Mesenteric fat pad (tissue), 1 donor: Measurements from ENCODE around the gene GAMT. TPM values are rescaled to one million over a fixed set of nuclear protein-coding genes. Genes with fewer than 3 reads are reported as not detected.
A peak's percentile ranks its signal among the peaks of the same experiment; 100 is the strongest.

Experiments
- DNase-seq: peaks from one replicate; pipeline ENCODE4 v3.0.0-alpha.2; 2020; ENCODE audit warnings: low spot score
- total RNA-seq: library from RNA; stranded (reverse); fragmentation: NEBNext Ultra II Directional; extraction: Animal tissue kit (Norgen Biotek cat#: 25700); gene quantifications from one replicate; pipeline ENCODE4 v1.2.1, GENCODE V29; 2021
- donor health status: DM: yes; HTN: yes; CAD: no.

GAMT gene
- total RNA-seq, 1 donor from 2014 or later = 8.4 TPM

DNA sequence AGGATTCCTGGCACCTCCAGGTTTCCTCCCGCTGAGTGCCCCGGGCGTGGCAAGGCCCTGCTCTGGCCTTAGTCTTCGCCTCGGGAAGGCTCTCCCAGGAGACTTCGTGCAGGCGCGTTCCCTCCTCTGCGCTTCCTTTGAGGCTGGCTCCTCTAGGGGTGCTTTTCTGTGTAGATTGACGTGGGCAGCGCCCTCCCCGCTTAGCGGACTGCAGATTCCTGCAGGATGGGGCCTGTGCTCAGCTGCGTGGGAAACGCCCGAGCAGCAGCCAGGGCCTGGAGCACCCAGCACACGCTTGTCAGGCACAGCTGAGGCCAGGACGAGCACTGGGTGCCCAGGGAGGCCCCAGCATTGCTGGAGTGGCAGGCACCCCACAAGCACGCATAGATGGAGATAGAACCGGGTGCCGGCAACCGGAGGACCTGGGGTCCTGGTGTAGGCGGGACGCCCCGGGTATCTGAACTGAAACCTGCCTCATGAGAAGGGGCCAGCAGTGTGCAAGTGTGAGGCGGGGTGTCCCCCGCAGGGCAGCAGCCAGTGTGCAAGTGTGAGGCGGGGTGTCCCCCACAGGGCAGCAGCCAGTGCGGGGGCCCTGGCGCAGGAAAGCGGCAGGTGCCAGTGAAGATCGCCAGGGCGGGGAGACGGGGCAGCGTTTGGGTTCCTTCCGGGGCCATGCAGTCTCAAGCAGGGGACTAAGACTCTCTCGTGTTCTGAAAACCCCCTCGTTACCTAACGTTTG lies 14.2 kb downstream of the GAMT start:
- DNase-seq = no peak

DNA sequence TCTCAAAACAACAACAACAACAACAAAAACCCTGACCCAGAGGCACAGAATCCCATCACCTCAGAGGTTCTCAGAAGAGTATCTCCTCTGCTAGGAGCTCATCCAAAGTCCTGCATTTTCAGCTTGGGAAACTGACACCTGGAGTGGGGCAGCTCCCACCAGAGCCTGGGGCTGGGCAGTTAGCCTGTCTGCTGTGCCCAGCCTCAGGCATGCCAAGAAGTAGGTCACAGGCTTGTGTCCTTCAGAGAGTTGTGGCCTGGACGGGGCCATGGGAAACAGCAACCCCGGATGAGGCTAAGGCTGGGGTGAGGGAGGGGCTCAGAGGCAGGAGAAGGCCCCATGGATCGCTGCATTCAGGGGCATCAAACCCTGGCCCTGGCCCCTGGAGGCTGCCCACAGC lies 15.5 kb downstream of the GAMT start:
- no peak for DNase-seq

DNA sequence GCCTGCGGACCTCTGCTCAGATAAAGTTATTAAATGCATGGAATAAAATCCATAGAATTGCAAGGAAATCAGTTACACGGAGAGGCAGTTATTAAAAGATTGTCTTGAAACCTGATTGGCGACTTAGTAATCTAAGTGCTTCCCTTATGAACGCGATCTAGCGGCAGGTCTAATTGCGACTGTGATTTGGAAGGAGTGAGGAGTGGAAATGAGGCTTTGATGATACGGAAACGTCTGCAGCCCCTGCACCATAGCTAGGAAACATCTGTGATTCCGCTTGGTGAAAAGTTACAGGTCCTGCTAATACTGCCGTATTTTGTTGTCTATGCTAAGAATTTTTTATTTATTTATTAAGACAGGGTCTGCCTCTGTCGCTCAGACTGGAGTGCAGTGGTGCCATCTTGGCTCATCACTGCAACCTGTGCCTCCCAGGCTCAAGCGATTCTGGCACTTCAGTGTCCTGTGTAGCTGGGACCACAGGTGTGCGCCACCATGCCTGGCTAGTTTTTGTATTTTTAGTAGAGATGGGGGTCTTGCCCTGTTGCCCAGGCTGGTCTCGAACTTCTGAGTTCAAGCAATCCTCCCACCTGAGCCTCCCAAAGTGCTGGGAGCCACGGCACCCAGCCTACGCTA lies 16.7 kb downstream of the GAMT start:
- DNase-seq = no peak

DNA sequence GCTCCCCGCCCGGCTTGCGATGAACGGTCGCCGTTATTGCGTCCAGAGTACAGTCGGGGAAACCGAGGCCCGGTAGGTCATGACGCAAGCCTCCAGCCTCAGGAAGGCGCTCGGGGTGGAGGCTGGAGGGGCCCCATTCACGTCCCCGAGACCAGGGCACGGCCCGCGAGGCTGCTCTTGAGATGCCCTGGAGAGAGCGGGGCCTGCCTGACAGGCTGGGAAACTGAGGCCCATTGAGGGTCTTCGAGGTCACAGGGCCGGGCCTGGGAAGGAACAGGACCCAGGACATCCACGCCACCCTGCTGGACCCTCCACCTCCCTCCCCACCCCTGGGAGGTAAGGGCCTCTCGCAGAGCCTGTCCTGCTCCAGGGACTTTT lies 17.3 kb downstream of the GAMT start:
- DNase-seq = no peak

DNA sequence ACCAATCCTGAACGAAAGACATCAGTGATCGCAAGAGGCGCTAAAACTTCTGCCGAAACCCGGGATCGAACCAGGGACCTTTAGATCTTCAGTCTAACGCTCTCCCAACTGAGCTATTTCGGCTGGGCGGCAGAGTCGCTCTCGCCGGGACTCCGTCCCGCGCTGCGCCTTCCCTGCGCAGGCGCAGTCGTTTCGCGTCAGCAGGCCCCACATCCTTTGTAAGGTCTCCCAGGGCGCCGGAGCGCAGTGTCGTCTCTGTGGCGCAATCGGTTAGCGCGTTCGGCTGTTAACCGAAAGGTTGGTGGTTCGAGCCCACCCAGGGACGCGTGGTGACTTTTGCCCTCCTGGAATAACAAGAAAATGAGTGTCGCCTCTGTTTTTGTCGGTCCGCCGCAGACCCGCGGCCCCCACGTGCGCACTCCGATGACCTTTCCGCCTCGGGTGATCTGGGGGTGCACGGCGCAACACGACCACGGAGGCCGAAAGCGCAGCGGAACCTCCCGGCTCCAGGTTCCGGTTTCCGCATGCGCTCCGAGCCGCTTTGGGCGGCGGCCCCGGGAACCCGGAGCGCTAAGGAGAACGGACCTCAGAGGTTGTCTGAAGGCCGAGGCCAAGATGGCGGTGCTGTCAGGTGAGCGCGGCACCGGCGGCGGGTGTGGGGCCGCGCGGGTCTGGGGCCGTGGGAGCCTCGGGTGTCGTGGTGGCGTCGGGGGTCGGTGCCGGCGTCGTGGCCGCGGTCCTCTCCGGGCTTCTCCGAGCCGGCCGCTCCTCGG lies 17.8 kb downstream of the GAMT start, which contains the start of gene NDUFS7:
Gene NDUFS7 (plus strand): TSS at position 596 of the 773 bp plus-strand sequence. CDS start 20 bp downstream, at position 616.
- DNase-seq = peak; percentile 99

DNA sequence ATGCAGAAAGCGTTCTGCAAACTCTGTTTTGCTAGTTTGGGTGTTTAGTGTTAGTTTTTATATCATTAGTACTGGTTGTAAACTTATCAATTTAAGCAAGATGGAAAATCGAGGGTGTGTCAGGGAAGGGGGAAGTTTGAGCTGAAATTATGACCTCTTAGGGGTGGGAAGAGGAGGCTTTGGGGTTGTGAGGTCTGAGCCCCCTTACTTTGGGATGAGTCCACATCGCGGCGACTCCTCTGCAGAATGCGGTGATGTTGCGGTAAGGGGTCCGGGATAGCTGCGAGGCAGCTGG lies 18.4 kb downstream of the GAMT start:
- DNase-seq = no peak

DNA sequence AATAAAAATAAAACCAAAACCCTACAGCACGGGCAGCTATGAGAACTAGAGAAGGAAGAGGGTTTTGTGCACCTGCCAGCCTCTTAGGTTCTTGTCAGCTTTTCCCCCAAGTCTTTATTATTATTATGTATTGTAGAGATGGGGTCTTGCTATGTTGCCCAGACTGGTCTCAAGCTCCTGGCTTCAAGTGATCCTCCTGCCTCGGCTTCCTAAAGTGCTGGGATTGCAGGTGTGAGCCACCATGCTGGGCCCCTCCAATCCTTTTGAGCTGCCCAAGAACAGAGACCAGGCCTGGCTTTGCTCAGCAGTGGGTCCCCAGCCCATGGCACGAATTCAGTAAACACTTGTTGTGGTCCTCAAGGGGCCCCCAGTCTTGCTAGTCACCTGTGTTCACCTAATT lies 19.1 kb downstream of the GAMT start:
- no peak for DNase-seq

DNA sequence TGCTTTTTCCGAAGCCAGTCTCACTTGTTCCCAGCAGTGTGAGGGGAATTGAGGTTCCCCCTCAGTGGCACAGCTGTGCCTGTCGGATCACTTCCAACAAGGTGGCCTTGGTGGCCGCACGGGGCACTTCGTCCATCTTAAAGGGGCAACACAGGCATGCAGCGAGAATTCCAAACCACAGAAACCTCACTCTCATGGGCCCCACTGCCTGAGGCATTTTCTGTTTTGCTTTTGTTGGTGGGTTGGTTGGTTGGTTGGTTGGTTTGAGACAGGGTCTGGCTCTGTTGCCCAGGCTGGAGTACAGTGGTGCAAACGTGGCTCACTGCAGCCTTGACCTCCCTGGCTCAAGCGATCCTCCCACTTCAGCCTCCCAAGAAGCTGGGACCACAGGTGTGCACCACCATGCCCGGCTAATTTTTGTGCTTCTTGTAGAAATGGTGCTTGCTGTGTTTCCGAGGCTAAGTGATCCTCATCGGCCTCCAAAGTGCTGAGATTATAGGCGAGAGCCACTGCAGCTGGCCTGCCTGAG lies 21.3 kb downstream of the GAMT start:
- no peak for DNase-seq

DNA sequence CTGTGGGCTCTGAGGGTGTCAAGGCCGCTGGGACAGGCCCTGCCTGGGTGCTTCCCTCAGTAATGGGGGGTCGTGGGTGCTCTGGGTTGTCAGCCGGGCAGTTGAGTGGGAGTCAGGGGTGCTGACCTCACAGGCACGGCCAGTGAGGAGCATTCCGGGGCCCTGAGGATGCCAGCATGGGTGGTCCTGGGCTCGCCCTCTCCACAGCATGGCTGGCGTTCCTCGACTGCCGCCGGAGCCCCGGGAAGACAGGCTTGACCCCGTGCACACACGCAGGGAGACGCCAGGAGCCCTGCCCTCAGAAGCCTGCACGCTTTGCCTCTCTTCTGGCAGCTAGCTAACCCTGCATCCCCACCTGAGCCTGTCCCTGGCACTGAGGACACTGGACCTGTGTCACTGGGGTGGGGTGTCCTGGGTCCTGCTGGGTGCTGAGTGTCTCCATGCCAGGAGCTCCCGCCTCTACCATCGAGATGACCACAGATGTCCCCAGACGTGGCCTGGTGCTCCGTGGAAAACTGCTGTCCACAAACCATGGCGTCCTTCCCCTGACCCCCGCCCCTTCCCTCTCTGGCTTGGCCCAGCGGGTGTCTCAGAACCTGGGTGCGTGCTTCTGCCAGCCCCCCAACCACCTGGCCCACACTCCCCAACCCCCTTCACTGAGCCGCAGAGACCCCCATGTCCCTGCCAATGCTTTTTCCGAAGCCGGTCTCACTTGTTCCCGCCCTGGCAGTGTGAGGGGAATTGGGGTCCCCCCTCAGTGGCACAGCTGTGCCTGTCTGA lies 22.0 kb downstream of the GAMT start:
- DNase-seq = no peak

DNA sequence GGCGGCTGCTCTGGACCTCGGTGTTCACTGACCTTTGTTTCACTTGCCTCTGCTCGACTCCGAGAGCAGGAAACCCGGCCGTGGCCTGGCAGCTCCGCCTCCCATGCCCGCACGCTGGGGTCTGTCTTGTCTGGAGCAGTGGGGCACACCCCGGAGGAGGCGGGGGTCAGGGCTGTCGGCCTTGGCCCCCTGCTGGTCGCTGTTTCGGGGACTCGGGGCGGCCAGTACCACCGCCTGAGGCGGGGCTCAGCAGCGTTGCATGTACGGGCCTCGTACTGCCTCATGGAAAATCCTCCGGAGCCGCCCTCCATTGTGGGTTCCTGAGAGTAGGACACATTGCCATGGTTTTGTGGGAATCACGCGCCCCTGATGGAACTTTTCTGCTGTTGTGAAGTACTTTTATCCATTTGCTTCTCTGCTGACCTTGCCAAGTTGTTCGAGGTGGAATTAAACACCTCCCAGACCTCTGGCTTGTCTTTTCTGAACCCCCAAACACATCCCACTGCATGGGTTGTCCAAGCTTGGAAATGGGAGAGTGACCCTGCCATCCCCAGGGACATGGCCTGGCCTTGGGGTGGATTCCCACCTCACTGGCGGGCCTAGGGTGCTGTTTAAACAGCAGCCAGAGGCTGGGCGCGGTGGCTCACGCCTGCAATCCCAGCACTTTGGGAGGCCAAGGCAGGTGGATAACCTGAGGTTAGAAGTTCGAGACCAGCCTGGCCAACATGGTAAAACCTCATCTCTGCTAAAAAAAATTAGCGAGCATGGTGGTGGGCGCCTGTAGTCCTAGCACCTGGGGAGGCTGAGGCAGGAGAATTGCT lies 23.2 kb downstream of the GAMT start:
- DNase-seq = no peak

DNA sequence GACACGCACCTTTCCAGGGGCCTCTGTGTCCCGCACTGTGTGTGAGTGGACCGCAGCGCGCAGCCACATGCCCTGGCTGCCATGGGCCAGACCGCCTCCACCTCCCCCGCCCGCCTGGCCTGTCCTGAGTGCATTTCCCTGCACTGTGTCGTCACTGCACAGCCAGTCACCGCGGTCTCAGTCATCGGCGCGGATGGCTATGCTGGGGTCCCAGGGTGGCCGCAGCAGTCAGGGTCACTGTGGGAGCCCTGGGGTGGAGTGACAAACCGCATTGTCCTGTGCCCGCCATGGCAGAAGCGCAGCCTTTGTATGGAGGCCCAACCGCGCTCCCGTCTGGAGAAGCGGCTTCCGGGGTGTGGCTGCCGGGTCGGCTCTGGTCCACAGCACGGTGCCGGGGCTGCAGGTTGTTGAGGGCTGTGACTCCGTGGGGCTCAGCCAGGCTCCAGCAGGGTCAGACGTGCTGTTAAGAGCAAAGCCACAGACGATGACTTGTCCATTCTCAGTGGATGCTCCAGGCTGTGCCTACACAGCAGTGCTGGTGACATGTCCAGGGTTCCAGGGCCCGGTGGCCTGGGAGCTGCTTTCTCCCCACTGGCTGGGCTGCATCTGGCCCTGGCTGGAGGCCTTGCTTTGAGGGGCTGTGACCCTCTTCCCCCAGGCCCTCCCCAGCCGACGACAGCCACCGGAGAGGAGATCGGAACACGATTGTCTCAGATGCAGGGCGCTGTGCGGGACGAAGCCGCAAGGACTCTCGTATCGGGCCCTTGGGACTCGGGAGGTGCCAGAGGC lies 24.0 kb downstream of the GAMT start:
- no peak for DNase-seq

DNA sequence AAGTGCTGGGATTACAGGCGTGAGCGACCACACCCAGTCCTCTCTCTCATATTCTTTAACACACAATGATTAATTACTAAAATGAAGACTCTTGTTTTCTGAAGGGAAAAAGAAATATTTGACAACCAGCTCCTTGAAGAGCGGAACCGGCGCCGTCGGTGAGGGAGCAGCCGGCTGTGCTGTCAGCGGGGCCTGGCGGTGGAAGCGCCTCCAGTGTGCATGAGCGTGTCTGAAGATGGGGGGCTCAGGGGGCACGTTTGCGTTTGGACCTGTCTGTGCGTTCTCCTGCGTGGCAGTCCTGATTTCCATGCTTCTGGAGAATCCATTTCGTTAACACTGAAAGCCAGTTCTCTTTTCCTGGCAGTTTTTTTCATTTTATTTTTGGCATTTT lies 24.9 kb downstream of the GAMT start:
- DNase-seq = no peak

DNA sequence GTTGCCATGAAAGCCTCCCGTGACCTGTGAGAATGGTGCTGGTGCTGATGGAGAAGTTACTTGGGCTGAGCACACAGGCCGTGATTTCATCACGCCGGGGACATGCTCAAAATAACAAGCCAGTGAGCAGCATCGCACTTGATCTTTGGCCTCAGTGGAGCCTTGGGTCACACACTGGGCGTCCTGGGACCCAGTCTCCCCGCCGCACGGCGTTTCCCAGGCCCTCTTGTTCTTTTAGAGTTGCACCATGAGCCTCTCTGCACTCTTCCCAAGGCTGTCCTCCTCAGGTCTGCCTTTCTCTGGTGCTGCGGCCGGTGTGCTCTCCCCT lies 27.1 kb downstream of the GAMT start:
- DNase-seq = no peak

DNA sequence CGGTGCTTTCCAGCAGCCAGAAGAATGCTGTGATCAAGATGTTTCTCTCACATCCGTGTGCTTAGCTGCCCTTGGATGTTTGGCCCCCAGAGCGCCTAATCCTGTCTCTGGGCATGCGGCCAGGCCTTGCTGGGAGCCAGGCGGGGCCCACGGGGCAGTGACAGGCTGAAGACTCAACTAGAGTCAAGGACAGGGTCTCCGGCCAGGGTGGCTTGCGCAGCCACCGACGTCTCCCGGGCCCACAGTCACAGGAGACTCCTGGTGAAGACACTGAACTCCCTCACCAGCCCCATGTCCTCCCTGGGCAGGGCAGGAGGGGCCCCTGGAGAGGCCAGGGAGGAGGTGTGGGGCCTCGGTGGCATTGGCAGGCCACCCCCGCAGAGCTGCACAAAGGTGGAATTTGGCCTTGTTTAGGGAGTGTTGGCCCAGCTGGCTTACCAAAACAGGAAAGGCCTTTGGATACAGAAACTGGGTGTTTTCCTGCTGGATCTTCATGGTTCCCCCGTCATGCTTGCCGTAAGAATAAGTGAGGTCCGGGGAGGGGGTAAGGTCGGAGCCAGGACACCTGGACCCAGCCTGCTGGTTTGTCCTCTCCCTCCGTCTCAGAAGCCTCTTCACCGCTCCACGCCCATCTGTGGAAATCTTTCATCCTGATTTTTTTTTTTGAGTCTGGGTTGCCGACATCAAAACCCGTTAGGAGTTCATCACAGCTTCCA lies 27.6 kb downstream of the GAMT start:
- DNase-seq = no peak

DNA sequence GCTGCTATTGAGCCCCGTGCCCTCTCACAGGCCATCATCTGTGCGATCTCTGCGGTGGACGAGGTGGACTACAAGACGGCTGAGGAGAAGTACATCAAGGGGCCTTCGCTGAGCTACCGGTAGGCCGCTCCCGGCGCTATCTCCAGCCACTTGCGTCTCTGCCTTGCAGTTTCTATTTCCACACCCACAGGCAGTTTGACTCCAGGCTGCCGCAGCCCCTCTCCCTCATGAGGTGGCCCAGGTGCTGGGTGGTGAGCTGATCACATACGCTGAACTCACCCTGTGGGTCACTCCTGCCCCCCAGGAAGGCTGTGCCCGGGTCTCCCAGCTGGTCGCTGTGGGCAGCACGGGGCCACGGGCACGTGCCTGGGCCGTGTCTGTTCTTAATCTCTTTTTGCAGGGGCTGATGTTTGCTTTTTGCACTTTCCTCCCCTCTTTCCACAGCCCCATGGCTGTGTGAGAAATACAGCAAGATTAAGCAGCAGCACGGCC lies 28.3 kb downstream of the GAMT start:
- no peak for DNase-seq

DNA sequence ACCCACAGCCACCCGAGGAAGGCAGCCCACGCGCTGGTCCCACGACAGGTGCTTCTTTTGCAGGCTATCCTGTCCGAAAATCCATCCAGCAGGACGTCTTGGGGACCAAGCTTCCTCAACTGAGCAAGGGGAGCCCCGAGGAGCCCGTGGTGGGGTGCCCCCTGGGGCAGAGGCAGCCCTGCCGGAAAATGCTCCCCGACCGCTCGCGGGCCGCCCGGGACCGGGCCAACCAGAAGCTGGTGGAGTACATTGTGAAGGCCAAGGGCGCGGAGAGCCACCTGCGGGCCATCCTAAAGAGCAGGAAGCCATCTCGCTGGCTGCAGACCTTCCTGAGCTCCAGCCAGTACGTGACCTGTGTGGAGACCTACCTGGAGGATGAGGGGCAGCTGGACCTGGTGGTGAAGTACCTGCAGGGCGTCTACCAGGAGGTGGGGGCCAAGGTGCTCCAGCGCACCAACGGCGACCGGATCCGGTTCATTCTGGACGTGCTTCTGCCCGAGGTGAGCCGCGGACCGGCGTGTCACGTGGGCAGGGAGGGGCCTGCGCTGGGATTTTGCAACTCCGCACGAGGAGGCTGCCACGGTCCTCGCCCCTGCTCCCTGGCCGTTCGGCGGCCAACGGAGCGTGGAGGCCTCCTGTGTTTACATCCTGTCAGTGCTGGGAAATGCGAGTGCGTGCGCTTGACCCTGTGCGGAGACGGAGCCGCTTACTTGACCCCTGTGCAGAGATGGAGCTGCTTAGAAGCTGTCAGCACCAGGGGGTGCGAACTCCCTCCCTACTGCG lies 30.6 kb downstream of the GAMT start:
- no peak for DNase-seq

DNA sequence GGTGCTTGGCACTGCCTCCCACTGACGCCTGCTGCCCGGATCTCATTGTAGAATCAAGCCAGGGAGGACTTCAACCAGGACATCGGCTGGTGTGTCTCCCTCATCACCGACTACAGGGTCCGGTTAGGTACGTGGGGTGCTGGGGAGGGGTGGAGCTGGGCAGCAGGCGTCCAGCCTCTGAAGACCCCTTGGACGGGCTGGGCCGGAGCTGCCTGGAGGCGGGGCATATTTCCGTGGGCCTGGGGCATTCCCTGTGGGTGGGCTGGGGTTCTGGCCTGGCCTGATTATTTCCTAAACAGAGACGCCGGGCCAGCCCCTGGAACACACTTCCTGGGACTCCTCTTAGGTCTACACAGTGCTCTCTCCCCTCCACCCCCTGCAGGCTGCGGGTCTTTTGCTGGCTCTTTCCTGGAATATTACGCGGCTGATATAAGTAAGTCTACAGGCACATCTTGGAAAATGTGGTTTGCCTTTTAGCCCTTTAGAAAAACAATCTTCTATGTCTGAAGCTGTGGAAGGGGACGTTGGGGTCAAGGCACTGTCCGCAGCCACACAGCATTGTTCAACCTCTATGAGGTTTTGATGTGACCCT lies 32.0 kb downstream of the GAMT start:
- no peak for DNase-seq
